Middle frontal gyrus (tissue), 1 donor: ENCODE results near the gene SSBP3.

ENCODE experiments used
- DNase-seq: peaks from one replicate; pipeline ENCODE4 v3.0.0-alpha.2; 2015; ENCODE audit warnings: low spot score; ENCODE audit errors: extremely low spot score

Gene SSBP3

GRCh38 chr1:54331843-54332463 is 74.2 kb downstream of the SSBP3 start:
- DNase-seq, result no peak

GRCh38 chr1:54331091-54331772 is 75.0 kb downstream of the SSBP3 start:
- no peak for DNase-seq

DNA sequence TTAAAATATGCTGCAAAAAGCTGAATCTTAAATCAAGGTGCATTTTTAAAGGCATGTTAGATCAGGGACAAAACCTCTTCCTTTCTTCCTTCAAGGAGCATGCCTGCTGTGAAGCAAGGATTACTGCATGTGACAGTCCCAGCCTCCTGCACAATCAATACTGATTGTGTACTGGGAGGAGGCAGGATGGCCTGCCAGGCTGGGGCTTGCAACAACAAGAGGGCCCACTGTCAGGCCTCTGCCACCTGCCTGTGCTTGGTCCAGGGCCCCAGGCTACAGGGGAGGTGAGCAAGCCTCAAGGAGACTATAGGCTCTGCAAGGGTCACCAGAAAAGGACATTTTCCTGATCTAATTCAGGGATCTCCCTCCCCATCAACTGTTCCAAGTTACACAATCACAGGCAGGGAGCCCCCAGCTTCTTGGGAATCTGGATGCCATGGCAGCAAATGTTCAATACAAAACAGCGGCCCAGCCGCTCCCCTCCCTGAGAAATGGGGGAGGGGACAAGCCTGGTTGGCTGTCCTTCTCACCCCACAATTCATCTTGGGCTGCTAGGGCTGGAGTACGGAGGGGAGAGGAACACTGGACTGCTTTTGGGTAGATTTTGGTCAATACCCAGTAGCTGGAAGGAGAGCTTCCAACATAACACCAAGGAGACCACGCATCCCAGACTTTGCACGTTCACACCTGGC is 76.7 kb downstream of the SSBP3 start:
- DNase-seq, result no peak

- no peak for DNase-seq
Measured at GRCh38 chr1:54328066-54328636, 78.0 kb downstream of the SSBP3 start.

DNA sequence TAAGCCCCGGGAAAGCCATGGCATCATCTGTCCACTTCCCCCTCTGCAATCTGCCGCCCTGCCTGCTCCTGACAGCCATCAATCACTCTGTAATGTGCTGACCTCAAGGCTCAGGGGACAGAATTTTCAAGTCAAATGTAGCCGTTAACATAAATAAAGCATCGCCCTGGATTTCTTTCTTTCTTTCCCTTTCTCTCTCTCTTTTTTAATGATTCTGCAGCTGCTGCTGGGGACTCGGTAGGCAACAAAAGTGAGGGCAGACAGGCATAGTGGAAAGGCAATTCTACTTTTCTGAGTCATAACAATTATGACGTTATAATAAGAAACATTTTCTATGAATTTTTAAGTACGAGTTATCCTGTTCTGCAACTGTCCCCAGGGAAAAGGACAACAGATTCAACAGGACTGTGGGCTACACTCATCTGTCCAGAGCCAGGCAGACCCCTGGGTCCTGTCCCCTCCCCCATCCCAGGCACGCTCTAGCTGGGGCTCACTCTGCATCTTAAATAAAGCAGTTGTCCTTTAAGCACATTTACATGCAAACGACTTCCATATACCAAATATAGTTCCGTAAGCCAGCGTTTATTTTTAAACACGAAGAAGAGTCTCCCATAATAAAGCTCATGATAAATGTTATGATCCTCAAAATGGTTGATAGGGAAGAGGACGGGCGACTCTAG is 78.7 kb downstream of the SSBP3 start:
- no peak for DNase-seq

GRCh38 chr1:54326543-54327385 is 79.4 kb downstream of the SSBP3 start:
- DNase-seq, result no peak

DNA sequence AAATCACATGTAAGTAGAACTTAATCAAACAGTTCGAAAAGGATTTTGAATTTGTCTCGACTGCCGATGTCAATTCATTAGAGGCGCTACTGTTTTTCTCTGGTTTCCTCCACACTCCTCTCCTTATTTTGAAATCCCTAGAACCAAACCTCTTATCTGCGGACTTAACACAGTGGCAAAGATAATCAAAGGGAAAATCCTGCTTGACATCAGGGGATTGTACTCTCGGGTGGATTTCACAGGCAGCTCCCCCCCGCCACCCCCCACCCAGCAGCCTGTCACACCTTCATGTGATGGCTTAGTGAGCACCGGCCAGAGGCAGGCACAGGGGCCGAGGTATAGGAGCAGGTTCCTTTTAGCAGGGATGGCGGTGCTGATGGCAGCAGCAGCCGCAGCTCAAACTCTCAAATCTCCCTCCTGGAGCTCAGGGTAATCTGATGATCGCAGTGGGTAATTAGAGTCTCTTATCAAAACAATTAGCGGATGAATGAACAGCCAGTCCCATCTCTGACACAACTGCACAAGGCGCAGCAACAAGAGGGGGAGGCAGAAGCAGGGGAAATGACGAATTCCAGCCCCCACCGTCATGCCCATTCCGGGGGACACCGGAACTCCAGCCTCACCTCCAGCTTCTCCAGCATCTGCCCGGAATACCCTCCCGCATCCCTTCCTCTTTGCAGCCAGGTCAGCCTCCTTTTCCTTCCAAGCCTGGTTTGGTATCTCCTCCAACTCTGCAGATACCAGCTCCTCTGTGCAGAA is 80.3 kb downstream of the SSBP3 start:
- DNase-seq, result no peak

DNA sequence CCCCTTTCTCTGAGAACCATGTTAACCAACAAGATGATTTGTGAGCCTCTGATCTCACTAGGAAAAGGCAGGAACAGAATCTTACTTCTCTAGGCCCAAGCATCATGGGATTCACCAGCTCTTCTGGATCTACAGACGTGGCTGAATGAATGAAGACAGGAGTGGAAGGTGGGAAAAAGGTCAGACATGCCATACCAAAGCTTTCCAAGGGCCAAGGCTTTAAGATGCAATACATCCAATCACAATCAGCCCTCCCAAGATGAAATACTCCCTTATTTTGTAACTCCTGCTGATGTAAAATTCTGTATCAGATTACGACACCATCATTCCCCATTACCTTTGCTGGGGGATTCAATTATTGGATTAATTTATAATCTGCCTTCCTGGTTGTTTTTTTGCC is 80.9 kb downstream of the SSBP3 start:
- DNase-seq, result no peak

DNA sequence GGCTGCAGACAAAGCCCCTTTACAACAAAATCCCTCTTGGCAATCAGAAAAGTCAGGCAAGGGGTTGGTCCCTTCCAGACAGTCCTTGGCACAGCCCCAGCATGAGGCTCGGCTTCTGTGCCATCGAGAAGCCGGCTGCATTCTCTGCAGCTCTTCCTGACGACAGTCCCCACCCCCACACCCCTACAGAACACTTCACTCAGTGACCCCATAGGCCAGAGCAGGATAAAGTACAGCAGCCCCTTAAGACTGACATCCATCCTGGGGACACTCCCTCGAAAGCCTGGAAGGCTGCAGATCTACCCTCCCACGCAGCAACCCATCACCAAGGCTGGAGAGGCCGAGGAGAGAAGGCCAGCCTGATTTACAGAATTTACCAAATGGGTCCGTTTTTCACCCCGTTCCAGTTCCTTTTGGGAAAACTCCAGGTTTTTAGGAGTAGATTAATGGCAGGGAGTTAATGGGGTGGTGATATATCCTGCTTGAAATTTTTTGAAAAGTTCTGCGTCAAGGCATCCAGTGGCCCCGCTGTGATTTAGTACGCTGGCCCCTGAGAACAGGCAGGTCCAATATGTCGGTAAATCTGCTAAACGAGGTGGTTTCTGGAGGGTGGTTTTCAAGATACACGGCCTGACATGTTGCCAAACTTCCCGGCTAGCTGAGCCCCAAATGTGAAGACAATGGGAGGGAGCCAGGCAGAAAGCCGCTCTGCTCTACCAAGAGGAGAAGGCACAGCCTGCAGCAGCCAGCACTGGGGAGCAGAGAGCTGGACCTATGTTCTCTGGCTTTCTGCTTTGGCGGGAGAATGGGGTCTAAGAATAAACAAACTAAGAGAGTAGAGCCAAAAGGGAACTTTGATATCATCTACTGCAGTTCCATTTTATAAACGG is 81.7 kb downstream of the SSBP3 start:
- DNase-seq, result no peak

DNA sequence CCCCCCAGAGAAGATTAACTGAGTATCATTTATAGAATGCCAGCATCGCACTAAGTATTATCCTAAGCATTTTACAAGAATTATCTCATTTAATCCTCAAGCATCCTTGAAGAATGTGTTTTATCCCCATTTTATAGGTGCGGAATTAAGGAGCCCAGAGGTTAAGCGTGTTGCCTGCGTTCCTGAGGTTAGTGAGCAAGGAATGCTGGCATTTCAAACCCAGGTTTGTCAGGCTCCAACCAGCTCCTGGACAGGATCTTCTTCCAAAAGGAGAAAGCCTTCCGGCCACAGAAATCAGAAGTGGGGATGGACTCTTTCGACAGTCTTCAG is 82.3 kb downstream of the SSBP3 start:
- no peak for DNase-seq

GRCh38 chr1:54323324-54323739 is 82.9 kb downstream of the SSBP3 start:
- DNase-seq, result no peak

- no peak for DNase-seq
Measured at GRCh38 chr1:54318246-54318814, 87.9 kb downstream of the SSBP3 start.

DNA sequence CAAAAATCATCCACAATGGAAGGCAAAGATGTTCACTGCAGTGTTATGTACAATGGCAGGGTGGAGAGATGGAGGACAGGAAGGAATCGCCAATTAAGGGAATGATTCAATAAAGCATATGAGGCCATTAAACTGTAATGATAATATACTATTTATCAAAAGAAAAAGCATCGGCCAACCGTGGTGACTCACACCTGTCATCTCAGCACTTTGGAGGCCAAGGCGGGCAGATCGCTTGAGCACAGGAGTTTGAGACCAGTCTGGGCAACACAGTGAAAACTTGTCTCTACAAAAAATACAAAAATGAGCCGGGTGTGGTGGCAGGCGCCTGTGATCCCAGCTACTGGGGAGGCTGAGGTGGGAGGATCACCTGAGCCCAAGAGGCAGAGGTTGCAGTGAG is 89.1 kb downstream of the SSBP3 start:
- no peak for DNase-seq

DNA sequence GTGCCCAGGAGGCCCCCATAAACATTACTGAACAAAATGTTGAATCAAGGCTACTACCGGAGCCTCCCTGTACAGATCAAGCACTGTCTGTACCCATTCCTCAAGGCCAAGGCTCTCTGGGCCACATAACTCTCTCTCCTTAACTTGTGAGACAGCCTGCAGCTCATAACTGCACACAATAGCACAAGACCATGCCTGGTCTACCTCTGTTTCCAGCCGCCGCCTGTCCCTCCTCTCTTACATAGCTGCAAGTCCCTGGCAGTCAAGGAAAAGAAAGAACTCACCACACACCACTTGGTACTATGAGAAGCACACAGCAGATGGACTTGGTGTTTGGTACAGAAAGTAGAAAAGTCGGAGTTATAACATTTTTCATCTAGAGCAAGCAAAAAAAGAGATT is 91.1 kb downstream of the SSBP3 start:
- no peak for DNase-seq

DNA sequence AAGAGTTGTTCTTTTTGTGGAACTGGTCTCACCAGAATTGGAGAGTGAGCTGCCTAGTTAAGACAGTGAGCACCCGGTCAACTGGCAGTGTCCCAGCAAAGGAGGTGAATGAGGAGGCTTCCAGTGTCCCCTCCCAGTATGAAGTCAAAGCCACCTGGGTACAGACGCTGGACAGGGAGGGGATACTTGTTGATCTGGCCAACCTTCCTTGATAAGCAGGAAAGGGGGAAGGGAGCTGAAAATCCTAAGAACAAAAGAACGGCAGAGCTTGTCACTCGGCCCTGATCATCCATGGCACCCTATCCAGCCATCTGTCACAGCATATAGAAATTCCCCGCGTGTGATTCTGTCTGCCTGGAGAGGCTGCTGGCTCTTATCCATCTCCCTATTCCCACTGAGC is 91.5 kb downstream of the SSBP3 start:
- no peak for DNase-seq

- DNase-seq, result no peak
Measured at GRCh38 chr1:54312796-54313316, 93.3 kb downstream of the SSBP3 start.

DNA sequence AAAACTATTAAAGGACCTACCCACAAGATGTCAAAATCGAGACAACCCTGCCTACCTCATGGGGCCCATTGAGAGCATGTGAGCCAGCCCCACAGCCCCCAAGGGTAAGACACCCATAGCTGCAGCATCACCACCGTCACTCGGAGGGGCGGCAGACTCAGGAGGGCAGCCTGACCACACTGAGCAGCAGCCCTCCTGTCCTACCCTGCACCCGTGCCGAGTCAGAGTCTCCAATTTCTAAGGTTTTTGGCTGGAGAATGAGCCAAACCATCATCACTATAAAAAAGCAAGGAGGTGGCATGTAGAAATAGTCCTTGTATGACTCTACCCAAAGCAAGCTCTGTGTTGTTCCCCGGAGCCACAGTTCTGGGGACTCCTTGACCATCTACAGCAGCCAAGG is 94.7 kb downstream of the SSBP3 start:
- DNase-seq, result no peak

DNA sequence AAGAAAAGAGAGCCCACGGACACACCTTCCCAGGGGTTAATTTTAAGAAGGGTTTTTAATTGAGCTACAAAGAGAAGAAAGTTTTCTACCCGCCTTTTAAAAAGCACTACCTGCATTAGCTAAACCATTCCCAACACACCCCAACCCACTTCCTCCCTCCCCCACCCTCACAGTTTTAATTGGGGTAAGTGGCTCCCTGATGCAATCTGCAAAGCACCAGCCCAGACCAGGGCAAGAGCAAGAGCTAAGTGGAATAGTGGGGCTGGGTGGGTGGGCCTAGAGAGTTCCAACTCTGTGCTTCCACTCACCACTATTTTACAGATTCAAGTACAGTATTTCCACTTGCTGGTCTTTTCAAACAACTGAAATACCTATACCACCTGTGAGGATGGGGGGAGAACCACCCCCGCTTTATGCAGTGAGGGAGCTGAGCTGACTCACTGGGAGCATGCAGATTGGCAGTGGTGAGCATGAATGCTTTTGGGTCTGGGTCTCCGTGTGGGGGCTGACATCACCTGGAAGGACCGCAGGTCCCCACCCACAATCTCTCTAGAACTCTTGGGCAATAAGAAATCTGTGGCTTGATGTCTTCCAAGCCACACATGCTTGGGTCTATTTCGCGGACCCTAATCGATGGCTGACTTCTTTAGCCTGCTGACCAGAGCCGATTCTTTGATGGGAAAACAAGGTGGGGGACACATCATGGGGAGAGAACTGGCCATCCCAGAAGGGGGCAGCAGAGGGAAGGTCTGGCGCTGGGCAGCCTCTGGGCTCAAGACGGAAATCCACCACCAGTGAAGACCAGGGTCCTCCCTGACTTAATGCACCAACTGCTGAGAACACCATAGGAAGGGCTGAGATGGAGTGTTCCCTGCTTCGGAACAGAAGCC is 95.5 kb downstream of the SSBP3 start:
- DNase-seq, result no peak
